Mucosa of gallbladder (tissue), 1 donor: ENCODE measurements around the gene CAMK1D. TPM values are rescaled to one million over a fixed set of nuclear protein-coding genes. Genes with fewer than 3 reads are reported as not detected.
A peak's percentile ranks its signal among the peaks of the same experiment; 100 is the strongest.
"Not testable (repeated sequence)": the region's sequence is repeated elsewhere in the genome, so short reads cannot be mapped to it uniquely, and the experiment has no call there.

Experiments used
- DNase-seq: peaks from one replicate; pipeline ENCODE4 v3.0.0-alpha.2; 2020; ENCODE audit warnings: low spot score
- total RNA-seq: library from RNA; stranded (reverse); gene quantifications from one replicate; pipeline ENCODE4 v1.2.1, GENCODE V29; 2021
- donor health status: DM: no; HTN: no; CAD: no.

Gene CAMK1D
- total RNA-seq, 1 donor from 2014 or later, result 19.4 TPM

DNA sequence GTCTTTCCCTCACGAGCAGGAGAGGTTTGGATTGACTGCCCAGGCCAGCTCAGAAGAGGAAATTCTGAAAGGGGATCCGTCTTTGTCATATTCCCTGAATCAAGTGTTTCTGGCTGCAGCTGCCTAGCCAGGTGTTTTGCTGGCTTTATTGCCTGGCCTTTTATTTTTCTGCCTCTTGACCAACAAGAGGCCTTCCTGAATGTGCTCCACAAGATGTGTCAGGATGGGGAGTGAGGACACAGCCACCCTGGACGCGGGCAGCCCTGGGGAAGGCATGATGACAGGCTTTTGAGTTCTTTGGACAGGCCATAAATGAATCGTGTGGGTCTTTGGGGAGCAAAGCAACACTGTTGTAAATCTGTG is 163.6 kb downstream of the CAMK1D start:
- no peak for DNase-seq

- DNase-seq, result no peak
Measured at GRCh38 chr10:12513775-12514673, 164.7 kb downstream of the CAMK1D start.

DNA sequence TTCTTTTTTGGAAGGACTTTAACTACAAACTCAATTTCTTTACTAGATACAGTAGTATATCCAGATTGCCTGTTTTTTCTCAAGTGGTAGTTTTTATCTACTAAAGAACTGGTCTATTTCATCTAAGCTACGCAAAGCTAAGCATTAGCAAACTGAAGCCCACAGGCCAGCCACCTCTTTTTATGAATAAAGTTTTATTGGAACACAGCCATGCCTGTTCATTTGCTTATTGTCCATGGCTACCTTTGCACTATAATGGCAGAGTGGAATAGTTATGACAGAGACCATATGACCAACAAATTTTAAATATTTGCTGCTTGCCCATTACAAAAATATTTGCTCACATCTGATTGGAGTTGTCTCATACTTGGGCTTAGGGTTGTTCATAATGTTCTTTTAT is 168.7 kb downstream of the CAMK1D start:
- no peak for DNase-seq

DNA sequence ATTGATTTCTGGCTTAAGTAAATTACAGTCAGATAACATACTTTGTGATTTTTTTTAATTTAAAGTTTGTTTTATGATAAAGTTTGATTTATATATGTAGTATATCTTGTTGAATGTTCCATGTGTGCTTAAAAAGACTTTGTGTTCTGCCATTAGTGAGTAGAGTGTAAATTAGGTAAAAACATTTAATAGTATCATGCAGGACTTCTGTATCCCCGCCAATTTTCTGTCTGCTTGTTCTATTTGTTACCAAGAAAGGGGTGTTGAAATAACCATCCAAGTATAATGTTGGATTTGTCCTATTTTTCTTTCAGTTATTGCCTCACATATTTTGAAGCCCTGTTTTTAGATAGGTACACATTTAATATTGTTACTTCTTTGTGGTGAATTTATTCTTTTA is 172.1 kb downstream of the CAMK1D start:
- DNase-seq, result no peak

DNA sequence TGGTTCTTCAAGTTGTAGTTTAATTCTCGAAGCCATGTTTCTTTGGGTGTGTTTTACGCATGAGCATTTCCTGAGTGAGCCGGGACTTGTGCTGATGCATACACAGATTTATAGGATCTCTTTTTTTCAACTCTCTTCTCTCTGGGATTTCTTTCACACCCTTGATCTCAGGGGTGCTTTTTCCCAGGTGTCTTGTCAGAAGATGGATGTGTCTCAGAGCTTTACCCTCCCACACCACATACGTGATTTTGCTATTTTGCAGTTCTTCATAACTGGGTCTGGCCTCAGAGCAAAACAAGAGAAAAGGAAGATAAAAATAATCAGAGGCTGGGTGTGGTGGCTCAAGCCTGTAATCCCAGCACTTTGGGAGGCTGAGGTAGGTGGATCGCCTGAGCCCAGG is 177.0 kb downstream of the CAMK1D start:
- no peak for DNase-seq

GRCh38 chr10:12529976-12530375 is 180.6 kb downstream of the CAMK1D start:
- no peak for DNase-seq

- peak; percentile 56 for DNase-seq
Measured at GRCh38 chr10:12531305-12532220, 182.2 kb downstream of the CAMK1D start.

DNA sequence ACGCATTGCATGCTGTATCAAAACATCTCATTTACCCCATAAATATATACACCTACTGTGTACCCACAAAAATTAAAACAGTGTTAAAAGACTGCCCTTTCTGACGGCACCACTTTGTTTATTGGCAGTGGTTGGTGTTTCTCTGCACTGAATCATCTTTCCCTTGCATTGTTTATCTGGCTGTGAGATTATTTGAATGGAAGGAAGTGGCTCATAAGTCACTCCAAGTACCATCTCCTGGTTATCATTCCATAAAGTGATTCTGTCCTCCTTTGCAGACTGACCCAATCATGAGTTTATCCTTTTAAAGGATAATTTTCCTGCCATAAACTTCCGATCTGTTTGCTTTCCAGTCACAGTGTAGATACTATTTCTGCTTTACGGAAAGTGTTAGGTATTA is 183.8 kb downstream of the CAMK1D start:
- no peak for DNase-seq

- DNase-seq, result no peak
Measured at GRCh38 chr10:12533723-12534122, 184.4 kb downstream of the CAMK1D start.

GRCh38 chr10:12534824-12535223 is 185.5 kb downstream of the CAMK1D start:
- DNase-seq, result no peak

DNA sequence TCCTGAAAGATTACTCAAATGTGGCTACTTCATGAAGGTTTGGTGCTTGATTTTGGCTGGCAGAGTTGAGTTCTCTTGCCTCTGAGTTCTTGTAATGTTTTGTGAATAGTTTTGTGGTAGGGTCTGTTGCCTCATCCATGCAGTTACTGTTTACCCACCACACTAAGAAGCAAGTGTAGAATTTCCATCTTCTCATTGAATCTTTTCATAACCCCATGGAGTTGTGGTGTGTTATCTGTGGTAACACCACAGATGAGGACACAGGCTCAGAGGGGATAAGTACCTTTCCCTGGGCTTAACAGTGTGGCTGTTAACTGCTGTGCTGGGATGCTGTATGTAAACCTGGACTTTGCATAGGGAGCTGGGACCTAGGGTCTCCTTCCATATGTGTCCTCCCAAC is 186.3 kb downstream of the CAMK1D start:
- no peak for DNase-seq

GRCh38 chr10:12538491-12538995 is 189.2 kb downstream of the CAMK1D start:
- no peak for DNase-seq

- DNase-seq, result peak; percentile 27
Measured at GRCh38 chr10:12539350-12540164, 190.2 kb downstream of the CAMK1D start.

- no peak for DNase-seq
Measured at GRCh38 chr10:12540341-12540781, 191.0 kb downstream of the CAMK1D start.

- DNase-seq, result no peak
Measured at GRCh38 chr10:12541446-12542067, 192.2 kb downstream of the CAMK1D start.

DNA sequence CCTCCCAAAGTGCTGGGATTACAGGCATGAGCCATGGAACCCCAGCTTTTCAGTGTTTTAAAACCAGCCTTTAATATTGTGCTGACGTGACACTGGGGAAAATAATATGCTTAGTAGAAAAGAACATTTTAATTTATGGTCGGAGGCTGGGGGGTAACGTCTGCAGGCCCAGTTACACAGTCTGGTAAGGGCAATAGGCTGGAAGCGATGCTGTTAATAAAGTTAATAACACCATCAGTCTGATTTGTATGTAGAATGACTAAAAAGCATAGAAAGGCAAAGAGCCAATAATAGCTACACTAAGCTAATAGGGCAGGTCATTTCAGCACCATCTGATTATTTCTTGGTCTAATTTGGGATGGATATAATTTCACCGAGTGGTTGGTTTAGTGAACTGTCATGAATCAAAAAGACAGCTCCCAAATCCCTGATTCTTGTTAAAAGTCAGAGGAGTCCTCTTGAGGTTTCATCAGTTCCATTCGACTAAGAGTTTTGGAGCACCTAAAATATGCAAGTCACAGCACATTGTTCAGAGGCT is 192.9 kb downstream of the CAMK1D start:
- DNase-seq, result no peak

DNA sequence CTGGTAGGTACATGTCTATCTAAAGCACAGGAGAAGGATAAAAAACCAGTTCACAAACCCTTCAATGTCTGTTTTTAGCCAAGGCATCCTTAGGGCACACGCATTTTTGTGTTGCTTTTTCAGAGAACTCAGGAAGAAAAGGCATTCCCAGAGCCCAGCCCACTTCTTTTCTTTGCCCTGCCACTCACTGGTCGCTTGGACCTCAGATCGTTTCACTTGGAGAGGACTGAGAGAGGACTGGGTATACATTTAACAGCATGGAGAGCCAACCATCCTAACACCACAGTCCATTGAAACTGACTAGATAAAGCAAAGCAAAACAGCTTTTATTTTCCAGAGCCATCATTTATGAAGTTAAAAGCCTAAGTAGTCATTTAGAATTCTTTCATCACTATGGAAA is 194.2 kb downstream of the CAMK1D start:
- no peak for DNase-seq

- not testable (repeated sequence) for DNase-seq
Measured at GRCh38 chr10:12546160-12546802, 196.9 kb downstream of the CAMK1D start.

DNA sequence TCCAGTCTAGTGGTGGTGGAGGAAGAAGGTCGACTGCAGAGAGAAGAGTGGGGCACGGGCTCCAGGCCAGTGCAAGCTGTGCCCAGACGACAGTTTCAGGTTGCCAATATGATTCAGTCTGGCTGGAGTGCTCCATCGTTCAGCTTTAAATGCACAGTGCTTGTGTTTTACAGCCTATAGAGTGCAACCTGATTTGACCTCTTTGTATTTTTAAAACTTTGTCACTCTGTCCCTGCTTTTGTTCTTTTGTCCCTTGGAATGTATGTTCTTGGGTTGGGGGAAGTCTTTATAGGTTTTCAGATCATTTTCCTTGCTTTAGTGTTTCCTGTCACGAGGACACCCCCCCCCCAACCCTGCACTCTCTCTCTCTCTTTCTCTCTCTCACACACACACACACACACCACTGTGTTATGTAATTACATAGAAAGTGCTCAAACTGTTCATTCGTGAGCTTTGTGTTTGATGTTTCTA is 198.0 kb downstream of the CAMK1D start:
- no peak for DNase-seq

DNA sequence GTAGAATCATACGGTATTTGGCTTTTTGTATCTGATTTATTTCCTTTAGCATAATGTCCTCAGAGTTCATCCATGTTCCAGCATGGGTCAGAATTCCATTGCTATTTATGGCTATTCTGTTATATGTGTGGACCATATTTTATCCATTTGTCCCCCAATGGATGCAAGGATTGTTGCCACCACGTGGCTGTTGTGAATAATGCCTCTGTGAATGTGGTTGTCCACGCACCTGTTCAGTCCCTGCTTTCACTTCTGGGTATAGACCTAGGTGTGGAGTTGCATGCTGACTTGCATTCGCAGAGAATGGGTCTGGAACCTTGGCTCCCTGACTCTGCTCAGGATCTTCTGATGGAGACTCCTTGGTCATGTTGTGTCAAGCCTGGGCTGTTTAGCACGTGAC is 199.9 kb downstream of the CAMK1D start:
- no peak for DNase-seq
